ENCODE measurements around the gene CUX1.

DNA sequence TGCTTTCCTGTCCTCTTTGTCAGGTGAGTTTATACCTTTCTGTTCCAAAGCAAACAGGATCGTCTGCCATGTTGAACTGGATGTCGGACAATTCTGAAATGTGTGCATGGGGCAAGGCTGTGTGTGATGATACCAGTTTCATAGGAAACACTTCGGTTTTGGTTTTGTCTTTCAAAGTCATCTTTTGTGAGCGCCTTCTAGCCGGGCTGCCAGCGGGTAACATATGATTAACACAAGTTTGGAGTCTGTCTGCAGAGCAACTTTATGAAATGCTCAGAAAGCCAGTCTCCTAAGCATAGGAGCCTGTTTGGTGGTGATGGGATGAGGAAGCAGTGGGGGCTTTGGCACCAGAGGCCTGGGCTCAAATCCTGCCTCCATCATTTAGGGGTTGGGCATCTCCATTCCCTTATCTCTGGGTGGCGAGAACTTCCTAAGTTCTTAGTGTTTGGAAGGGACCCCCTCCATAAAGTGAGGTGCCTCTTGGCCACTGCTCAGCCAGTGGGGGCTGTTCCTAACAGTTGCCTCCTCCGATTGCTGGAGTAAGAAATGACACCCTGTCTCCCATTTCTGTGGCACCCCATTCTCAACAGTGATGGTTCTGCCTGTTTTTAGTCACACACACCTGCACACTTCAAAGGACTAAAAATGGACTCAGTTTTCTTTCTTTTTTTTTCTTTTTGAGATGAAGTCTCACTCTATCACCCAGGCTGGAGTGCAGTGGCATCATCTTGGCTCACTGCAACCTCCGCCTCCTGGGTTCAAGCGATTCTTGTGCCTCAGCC lies 36.8 kb downstream of the CUX1 start:
- TF ChIP-seq NFYB (CRISPR knock-in tag; conservative IDR thresholded peaks at IDR 0.05; ENCODE audit: low read depth) = no peak
- TF ChIP-seq CTCF (IDR thresholded peaks at IDR 0.05) = no peak
- TF ChIP-seq, protein P1, sequence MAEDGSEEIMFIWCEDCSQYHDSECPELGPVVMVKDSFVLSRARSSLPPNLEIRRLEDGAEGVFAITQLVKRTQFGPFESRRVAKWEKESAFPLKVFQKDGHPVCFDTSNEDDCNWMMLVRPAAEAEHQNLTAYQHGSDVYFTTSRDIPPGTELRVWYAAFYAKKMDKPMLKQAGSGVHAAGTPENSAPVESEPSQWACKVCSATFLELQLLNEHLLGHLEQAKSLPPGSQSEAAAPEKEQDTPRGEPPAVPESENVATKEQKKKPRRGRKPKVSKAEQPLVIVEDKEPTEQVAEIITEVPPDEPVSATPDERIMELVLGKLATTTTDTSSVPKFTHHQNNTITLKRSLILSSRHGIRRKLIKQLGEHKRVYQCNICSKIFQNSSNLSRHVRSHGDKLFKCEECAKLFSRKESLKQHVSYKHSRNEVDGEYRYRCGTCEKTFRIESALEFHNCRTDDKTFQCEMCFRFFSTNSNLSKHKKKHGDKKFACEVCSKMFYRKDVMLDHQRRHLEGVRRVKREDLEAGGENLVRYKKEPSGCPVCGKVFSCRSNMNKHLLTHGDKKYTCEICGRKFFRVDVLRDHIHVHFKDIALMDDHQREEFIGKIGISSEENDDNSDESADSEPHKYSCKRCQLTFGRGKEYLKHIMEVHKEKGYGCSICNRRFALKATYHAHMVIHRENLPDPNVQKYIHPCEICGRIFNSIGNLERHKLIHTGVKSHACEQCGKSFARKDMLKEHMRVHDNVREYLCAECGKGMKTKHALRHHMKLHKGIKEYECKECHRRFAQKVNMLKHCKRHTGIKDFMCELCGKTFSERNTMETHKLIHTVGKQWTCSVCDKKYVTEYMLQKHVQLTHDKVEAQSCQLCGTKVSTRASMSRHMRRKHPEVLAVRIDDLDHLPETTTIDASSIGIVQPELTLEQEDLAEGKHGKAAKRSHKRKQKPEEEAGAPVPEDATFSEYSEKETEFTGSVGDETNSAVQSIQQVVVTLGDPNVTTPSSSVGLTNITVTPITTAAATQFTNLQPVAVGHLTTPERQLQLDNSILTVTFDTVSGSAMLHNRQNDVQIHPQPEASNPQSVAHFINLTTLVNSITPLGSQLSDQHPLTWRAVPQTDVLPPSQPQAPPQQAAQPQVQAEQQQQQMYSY (CRISPR knock-in tag; IDR thresholded peaks at IDR 0.05) = no peak
- TF ChIP-seq ATF2 (CRISPR knock-in tag; IDR thresholded peaks at IDR 0.05; ENCODE audit: borderline replicate concordance, low read depth) = no peak
- no peak for TF ChIP-seq MAX (CRISPR knock-in tag; IDR thresholded peaks at IDR 0.05)
- no peak for TF ChIP-seq CREB1 (CRISPR knock-in tag; IDR thresholded peaks at IDR 0.05)
- TF ChIP-seq JUN (CRISPR knock-in tag; IDR thresholded peaks at IDR 0.05) = no peak
- no peak for TF ChIP-seq RELA (CRISPR knock-in tag; IDR thresholded peaks at IDR 0.05; ENCODE audit: borderline replicate concordance)
